GM12891 (cell line): ENCODE data around the gene KRT15.

Source experiments
- DNase-seq: peaks from one replicate; pipeline ENCODE4 v3.0.0; 2011; ENCODE audit warnings: low spot score; ENCODE audit not compliant: insufficient read length
- FAIRE-seq: peaks from 2 replicates; lab custom pipeline; 2011; peaks lifted over from hg19 to GRCh38; lab: Jason Lieb, UNC
- PAX5 ChIP-seq: IDR thresholded peaks from 2 replicates; pipeline ENCODE4 v1.6.1; 2011; ENCODE audit warnings: low read length, moderate library complexity, mild to moderate bottlenecking; ENCODE audit not compliant: insufficient read depth, severe bottlenecking
- POLR2A ChIP-seq: IDR thresholded peaks from 2 replicates; pipeline ENCODE4 v1.6.1; 2011; ENCODE audit warnings: low read depth, low read length, control low read depth
- POLR2AphosphoS5 ChIP-seq: IDR thresholded peaks from 2 replicates; pipeline ENCODE4 v1.6.1; 2011; ENCODE audit warnings: low read depth, low read length, control low read depth
- POU2F2 ChIP-seq: IDR thresholded peaks from 2 replicates; pipeline ENCODE4 v1.6.1; 2011; ENCODE audit warnings: low read depth, mild to moderate bottlenecking, control low read depth, low read length, moderate library complexity
- SPI1 ChIP-seq: IDR thresholded peaks from 2 replicates; pipeline ENCODE4 v1.6.1; 2011; ENCODE audit warnings: low read depth, low read length, control low read depth
- TAF1 ChIP-seq: IDR thresholded peaks from 2 replicates; pipeline ENCODE4 v1.6.1; 2011; ENCODE audit warnings: low read depth, low read length, control low read depth

KRT15 gene

GRCh38 chr17:41510251-41511065 lies 8.2 kb downstream of the KRT15 start:
- TF ChIP-seq PAX5 (no peak), SPI1 (no peak)
- DNase-seq (no peak), FAIRE-seq (no peak)

- no peak for TF ChIP-seq SPI1
- no peak for TF ChIP-seq POLR2A
- TF ChIP-seq POU2F2, result no peak
- TF ChIP-seq POLR2AphosphoS5, result no peak
- no peak for TF ChIP-seq PAX5
- no peak for TF ChIP-seq TAF1
- DNase-seq (no peak), FAIRE-seq (no peak)
These were observed 11.3 kb downstream of the KRT15 start for GRCh38 chr17:41507315-41507880.

GRCh38 chr17:41505809-41506767 lies 12.6 kb downstream of the KRT15 start:
- FAIRE-seq (no peak), DNase-seq (no peak)
- TF ChIP-seq POLR2A (no peak), POU2F2 (no peak), SPI1 (peak; percentile 87), POLR2AphosphoS5 (no peak), PAX5 (no peak), TAF1 (no peak)

- TF ChIP-seq PAX5 (no peak), POLR2AphosphoS5 (no peak), SPI1 (no peak), POU2F2 (no peak), POLR2A (no peak), TAF1 (no peak)
- no peak for DNase-seq
- FAIRE-seq, result no peak
These were observed 13.5 kb downstream of the KRT15 start, which contains the start of gene KRT13 for GRCh38 chr17:41505007-41505808. TSS of gene KRT13 (minus strand) at chr17:41505612. CDS start at chr17:41505550, 62 bp downstream.

GRCh38 chr17:41504246-41504977 lies 14.3 kb downstream of the KRT15 start:
- TF ChIP-seq SPI1 (no peak), POLR2AphosphoS5 (no peak), POU2F2 (no peak), POLR2A (no peak), TAF1 (no peak), PAX5 (no peak)
- DNase-seq (no peak), FAIRE-seq (no peak)

- DNase-seq (no peak), FAIRE-seq (no peak)
These were observed 15.5 kb downstream of the KRT15 start for GRCh38 chr17:41503202-41503601.

GRCh38 chr17:41500131-41500911 lies 18.4 kb downstream of the KRT15 start:
- no peak for DNase-seq
- TF ChIP-seq POU2F2 (no peak), POLR2A (no peak), PAX5 (no peak)
- FAIRE-seq, result no peak

More at GRCh38 chr17:41503202-41503601, 15.5 kb downstream of the KRT15 start:
- TF ChIP-seq POLR2AphosphoS5 (no peak), TAF1 (no peak), POLR2A (no peak), POU2F2 (no peak), SPI1 (no peak), PAX5 (no peak)
